ENCODE results near the gene CCDC150. TPM values are rescaled to one million over a fixed set of nuclear protein-coding genes. Genes with fewer than 3 reads are reported as not detected.

The CCDC150 gene
- total RNA-seq, 1 donor from 2014 or later: 3.1 TPM

GRCh38 chr2:196737046-196737445 lies 97.5 kb downstream of the CCDC150 start:
- no peaks in the 10 kb centered on the region for H3K27me3 Mint-ChIP-seq (ENCODE audit: low read depth)
- no peak for DNase-seq (ENCODE audit: low spot score)
- H3K4me3 Mint-ChIP-seq (ENCODE audit: unreplicated experiment): no peak overlapping the region
- H3K9me3 Mint-ChIP-seq (ENCODE audit: low read depth): peaks cover 38% of the 10 kb centered on the region
- TF ChIP-seq CTCF (IDR thresholded peaks at IDR 0.05): no peak
- H3K4me1 Mint-ChIP-seq (ENCODE audit: low read depth): no peaks in the 10 kb centered on the region
- peaks cover 21% of the 10 kb centered on the region for H3K36me3 Mint-ChIP-seq (ENCODE audit: low read depth)
- no peak overlapping the region for H3K27ac Mint-ChIP-seq (ENCODE audit: unreplicated experiment)

- DNase-seq (ENCODE audit: low spot score): no peak
- Mint-ChIP-seq H3K9me3 (ENCODE audit: low read depth) (peaks cover 38% of the 10 kb centered on the region), H3K4me3 (ENCODE audit: unreplicated experiment) (no peak overlapping the region), H3K27ac (ENCODE audit: unreplicated experiment) (no peak overlapping the region), H3K36me3 (ENCODE audit: low read depth) (peaks cover 20% of the 10 kb centered on the region), H3K4me1 (ENCODE audit: low read depth) (no peaks in the 10 kb centered on the region), H3K27me3 (ENCODE audit: low read depth) (no peaks in the 10 kb centered on the region)
- no peak for TF ChIP-seq CTCF (IDR thresholded peaks at IDR 0.05)
These were observed 99.5 kb downstream of the CCDC150 start for GRCh38 chr2:196739031-196739430.

GRCh38 chr2:196742216-196742615 lies 102.7 kb downstream of the CCDC150 start:
- Mint-ChIP-seq H3K4me3 (ENCODE audit: unreplicated experiment) (no peak overlapping the region), H3K9me3 (ENCODE audit: low read depth) (peaks cover 30% of the 10 kb centered on the region), H3K27ac (ENCODE audit: unreplicated experiment) (no peak overlapping the region), H3K36me3 (ENCODE audit: low read depth) (peaks cover 20% of the 10 kb centered on the region), H3K4me1 (ENCODE audit: low read depth) (no peaks in the 10 kb centered on the region), H3K27me3 (ENCODE audit: low read depth) (no peaks in the 10 kb centered on the region)
- no peak for DNase-seq (ENCODE audit: low spot score)
- TF ChIP-seq CTCF (IDR thresholded peaks at IDR 0.05): no peak

GRCh38 chr2:196742685-196743084 lies 103.2 kb downstream of the CCDC150 start:
- no peaks in the 10 kb centered on the region for H3K27me3 Mint-ChIP-seq (ENCODE audit: low read depth)
- H3K27ac Mint-ChIP-seq (ENCODE audit: unreplicated experiment): no peak overlapping the region
- DNase-seq (ENCODE audit: low spot score): no peak

GRCh38 chr2:196743165-196743564 lies 103.7 kb downstream of the CCDC150 start:
- no peak for DNase-seq (ENCODE audit: low spot score)
- Mint-ChIP-seq H3K4me3 (ENCODE audit: unreplicated experiment) (no peak overlapping the region), H3K27ac (ENCODE audit: unreplicated experiment) (no peak overlapping the region), H3K9me3 (ENCODE audit: low read depth) (peaks cover 24% of the 10 kb centered on the region), H3K36me3 (ENCODE audit: low read depth) (peaks cover 17% of the 10 kb centered on the region), H3K4me1 (ENCODE audit: low read depth) (no peaks in the 10 kb centered on the region), H3K27me3 (ENCODE audit: low read depth) (no peaks in the 10 kb centered on the region)
- TF ChIP-seq CTCF (IDR thresholded peaks at IDR 0.05): no peak

More at GRCh38 chr2:196742685-196743084, 103.2 kb downstream of the CCDC150 start:
- Mint-ChIP-seq H3K36me3 (ENCODE audit: low read depth) (peaks cover 19% of the 10 kb centered on the region), H3K4me1 (ENCODE audit: low read depth) (no peaks in the 10 kb centered on the region), H3K4me3 (ENCODE audit: unreplicated experiment) (no peak overlapping the region), H3K9me3 (ENCODE audit: low read depth) (peaks cover 29% of the 10 kb centered on the region)
- no peak for TF ChIP-seq CTCF (IDR thresholded peaks at IDR 0.05)

Data from chondrocyte (in vitro differentiated cells).